A549 treated with Hydrocortisone at 1 μM for 4 hours (cell line): ENCODE measurements around the gene TCF7. TPM values are rescaled to one million over a fixed set of nuclear protein-coding genes. Genes with fewer than 3 reads are reported as not detected.

Experiments
- total RNA-seq: library from RNA; stranded (reverse); fragments of 200-300 nt; extraction: Qiagen RNA extraction; gene quantifications from 5 replicates; pipeline ENCODE4 v1.2.3, GENCODE V29; 2022

TCF7 gene
- total RNA-seq: 9.7 to 11.2 TPM (median 11.1 TPM) in 5 replicates

GRCh38 chr5:134113902-134114875, at the start of gene TCF7:
Gene TCF7, plus strand, starts transcription at chr5:134114681. Its CDS starts 226 bp downstream, at chr5:134114907.

GRCh38 chr5:134176511-134177368, 62.3 kb downstream of the TCF7 start, which contains the start of gene SKP1:
Gene SKP1, minus strand, starts transcription at chr5:134176950. Its CDS starts 2,928 bp downstream, at chr5:134174022.

Other genes with a start within 250 kb of the TCF7 start
- 43.6 to 59.4 TPM (median 54.3 TPM) in 5 replicates for gene C5orf15, start 146.1 kb upstream of the TCF7 start, total RNA-seq
- gene VDAC1, start 109.7 kb upstream of the TCF7 start, total RNA-seq: 388 to 404 TPM (median 395 TPM) in 5 replicates
- 608 to 781 TPM (median 629 TPM) in 5 replicates for gene SKP1, start 62.3 kb downstream of the TCF7 start, total RNA-seq
- gene PPP2CA, start 111.4 kb downstream of the TCF7 start, total RNA-seq: 215 to 280 TPM (median 271 TPM) in 5 replicates